Iris pigment epithelial cell (primary cell): Measurements from ENCODE around the gene MINDY1.

Source experiments
- DNase-seq: peaks from one replicate; pipeline ENCODE4 v3.0.0-alpha.2; 2011; ENCODE audit warnings: low read depth

The MINDY1 gene

DNA sequence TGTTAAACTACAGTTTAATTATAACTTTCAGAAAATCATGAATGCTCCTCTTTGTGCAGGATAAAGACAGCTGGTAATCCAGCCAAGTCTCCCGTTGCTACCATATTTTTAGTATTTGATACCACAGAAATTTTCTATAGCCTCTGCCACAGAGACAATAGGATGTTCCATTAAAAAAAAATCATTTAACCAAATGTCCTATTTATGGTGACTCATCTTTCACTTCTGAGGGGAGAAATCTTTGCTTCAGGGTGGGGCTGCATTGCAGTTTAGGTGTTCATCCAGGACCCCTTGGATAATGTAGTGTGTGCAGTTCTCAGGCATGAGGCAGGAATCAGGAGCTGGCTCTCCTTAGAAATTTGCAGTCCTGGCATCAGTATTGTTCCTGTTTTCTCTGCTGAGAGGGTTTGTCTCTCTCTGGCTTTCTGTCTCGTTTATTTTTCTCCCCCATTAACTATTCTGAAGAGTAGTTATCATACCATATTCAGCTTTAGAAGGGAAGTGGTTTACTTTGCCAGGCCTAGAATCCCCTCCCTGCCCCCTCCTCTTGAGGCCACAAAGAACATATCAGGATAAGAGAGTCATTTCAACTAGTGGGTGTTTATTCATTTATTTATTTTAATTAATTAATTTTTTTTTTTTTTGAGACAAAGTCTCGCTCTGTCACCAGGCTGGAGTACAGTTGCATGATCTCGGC lies 4.6 kb upstream of the MINDY1 start:
- DNase-seq = no peak

- DNase-seq = no peak
Observed at GRCh38 chr1:151010346-151010726, 3.6 kb upstream of the MINDY1 start.

DNA sequence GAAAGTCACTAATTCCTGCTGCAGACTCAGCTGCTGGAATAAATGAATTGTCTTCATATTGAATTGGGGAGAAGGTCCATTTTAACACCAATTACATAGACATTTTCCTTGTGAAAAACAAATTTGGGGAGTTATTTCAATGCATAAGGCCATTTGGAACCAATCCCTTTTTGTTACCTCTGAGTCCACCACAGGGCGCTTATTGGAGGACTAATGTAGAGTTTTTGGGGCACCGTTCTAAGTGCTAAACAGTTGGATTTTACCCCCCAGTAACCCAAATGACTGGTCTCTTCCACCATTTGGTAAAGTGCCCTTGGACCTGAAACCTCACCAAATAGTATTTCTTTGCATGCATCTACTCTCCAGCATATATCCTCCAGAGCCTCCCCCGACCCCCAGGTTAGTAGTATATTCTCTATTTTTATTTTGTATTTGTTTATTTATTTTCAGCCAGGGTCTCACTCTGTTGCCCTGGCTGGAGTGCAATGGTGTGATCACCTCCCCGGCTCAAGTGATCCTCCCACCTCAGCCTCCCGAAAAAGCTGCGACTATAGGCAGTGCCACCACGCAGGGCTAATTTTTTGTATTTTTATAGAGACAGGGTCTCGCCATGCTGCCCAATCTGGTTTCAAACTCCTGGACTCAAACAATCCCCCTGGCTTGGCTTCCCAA lies 3.1 kb upstream of the MINDY1 start:
- DNase-seq = no peak

DNA sequence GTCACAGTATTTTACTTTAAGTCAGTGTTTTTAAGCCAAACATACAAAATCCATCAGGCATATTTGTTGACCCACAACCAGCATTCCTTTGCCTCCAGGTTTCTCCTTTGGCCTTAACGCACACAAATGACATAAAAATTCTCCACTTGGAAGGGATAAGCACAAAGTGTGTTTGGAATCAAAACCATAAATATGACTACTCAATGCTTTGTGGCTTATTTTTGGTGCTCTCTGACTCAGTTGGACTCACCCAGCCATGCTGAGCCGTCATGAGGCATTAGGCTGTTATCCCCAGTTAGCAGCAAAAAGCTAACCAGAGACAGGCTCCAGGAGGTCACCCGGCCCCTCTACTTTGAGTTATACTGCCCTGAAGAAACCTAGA lies 2.5 kb upstream of the MINDY1 start:
- DNase-seq = peak; percentile 66

GRCh38 chr1:151008244-151009205 lies 1.8 kb upstream of the MINDY1 start, which contains the start of gene PRUNE1:
Gene PRUNE1 (plus strand): TSS chr1:151008449. CDS start chr1:151008633, 184 bp downstream.
- DNase-seq = peak; percentile 95

DNA sequence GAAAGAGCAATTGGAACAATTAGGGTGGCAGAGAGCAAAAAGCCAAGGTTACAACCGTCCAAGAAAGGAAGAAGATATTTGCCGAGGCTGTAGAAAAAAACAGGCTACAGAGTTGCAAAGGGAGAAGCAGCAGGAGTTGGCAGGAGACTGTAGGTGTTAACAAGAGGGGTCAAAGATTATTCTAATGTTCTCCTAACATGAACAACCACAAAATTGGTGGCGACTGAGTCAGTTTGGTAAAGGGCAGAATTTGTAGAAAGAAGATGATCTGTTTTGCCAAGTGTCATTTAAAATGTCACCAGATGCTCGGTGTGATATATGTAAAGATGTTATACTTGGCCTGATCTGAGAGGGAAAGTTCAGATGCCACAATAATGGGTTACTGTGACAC lies 1.1 kb upstream of the MINDY1 start:
- DNase-seq = no peak

DNA sequence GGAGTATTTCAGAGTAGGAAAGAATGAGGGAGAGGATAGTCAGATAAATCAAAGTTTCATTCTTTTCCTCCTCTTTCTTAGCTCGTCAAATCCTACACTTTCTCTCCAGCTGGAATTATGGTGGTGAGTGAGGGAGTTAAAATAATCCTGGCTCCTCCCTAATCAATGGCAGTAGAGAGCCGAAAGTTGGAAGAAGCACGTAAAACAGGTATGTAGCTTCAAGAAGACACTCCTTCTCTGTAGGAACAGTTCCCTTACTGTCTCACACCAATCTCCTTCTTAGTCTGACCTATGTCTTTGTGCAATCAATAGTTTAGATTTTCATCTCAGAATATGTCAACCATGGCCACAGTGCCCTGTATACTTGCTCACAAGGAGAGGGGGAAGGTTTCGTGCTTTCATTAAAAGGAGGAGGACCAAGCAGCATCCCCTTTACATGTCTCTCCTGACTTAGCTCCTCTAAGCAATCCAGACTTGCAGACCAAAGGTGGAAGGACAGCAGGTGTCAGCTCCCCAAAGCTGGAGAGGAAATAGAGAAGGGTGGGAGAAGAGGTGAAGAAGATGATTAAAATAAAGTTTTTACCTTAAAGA lies 878 bp downstream of the MINDY1 start:
- no peak for DNase-seq

DNA sequence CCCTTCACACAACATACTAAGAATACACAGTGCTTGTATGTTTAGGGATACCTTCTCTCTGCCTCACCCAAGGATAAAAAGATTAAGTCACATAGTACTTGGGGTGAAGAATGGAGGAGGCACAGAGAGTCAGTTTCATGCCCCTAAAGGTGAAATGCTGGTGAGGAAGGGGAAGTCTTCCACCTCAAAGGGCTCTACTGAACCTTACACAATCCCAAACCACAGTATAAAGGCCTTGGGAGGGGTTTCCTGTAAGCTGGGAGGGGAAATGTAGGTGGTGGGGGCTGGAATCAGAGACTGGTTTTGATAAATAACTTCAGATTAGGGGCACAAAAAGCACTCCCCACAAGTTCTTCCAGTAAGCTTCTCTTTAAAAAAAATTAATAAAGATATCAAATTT lies 3.5 kb downstream of the MINDY1 start:
- DNase-seq = no peak

DNA sequence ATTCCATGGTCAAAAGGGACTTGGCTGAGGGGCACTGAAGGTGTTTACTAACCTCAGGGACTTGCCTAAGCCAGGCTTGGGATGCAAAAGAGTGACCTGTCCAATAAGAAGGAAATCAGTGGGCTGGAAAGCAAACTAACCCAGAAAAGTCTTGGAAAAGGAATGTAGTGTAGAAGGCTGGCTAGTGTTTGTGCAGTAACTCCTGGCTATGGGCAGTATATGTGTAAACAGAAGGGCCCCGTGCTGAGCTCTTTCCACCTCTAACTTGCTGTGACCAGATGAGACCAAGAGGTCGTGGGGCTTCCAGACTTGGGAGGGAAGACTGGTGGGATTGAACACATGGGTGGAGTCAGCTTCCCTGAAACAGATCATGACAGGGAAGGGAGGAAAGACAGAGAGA lies 4.1 kb downstream of the MINDY1 start:
- DNase-seq = no peak

GRCh38 chr1:151002051-151002450 lies 4.7 kb downstream of the MINDY1 start:
- no peak for DNase-seq

GRCh38 chr1:151001602-151002001 lies 5.1 kb downstream of the MINDY1 start:
- DNase-seq = no peak

DNA sequence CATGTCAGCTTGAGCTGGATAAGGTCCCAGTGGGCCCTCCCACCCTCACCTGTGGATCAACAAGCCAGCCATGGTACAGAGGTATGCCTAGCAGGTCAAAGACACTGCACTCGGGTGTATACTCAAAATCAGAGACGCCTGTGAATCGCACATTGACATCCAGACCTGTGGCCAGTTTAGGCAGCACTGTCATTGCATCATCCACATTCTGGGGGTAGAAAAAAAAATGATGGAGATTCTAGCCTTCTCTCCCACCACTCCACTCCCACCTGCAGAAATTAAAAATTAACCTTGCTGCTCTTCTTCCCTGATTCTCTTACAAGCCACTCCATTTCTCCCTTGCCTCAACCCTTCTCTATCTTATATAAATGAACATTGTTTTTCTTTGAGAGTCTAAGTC lies 6.3 kb downstream of the MINDY1 start:
- no peak for DNase-seq

DNA sequence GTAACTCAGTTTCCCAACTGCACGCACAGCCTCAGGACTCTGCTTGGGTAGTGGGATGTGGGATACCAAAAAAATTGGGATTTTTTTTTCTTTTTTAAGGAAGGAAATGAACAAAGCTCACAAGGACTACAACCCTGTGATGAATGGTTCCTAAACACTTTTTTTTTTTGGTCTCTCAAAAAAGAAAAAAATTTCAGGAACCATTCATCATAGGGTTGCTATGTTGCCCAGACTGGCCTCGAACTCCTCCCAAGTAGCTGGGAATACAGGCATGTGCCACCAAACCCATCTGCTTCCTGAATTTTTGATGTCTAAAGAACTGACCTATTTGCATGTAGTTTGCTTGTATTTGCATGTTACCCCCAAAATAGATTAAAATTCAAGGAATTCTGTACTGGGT lies 6.8 kb downstream of the MINDY1 start:
- no peak for DNase-seq

GRCh38 chr1:150999051-150999674 lies 7.5 kb downstream of the MINDY1 start:
- peak; percentile 89 for DNase-seq

DNA sequence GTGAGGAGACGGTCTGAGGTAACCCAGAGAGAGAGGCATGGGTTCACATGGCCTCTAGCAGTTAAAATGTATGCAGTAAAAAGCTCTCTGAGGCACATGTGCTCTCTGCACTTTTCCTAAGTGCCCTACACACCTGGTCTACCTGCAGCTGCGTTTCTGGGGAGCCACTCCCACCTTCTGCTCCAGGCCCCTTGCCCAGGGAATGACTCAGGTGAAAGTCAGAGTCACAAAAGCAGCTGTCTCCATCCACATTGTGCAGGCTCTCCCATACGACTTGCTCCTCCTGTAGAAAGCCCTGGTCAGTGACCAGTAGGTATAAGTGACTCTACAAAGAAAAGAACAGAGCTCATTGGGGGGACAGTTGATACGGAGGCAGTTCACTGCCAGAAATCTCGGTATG lies 8.8 kb downstream of the MINDY1 start:
- no peak for DNase-seq

DNA sequence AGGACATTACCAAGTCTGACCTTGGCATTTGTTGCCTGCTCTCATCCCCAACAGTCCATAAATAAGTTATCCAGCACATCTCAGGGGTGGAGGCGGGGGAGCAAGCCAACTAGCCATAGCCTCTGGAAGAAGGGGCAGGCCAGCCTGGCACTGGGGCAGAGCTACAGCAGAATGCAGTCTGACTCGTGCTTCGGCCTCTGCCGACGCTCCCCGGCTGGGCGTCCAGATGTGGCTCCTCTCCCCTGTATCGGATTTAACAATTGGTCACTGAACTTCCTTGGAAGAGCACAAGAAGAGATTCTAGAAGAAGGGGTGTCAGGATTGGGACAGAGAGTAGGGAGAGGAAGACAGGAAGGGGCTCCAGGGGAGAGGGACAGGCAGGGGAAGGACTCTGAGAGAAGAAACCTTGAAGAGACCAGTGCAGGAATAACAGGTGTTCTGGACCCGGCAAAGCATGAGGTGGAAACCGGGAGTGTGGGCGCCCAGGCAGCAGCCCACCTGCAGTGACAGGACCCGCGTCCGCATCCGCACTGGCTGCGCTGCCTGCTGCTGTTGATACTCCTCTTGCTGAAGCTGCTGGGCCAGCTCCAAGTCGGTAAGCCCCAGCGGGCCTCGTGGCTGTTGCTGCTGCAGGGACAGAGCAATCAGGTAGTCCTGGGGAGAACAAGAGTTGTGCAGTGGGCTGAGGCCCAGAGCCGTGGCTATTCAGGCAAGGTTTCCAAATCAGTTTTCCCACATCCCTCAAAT lies 9.4 kb downstream of the MINDY1 start:
- DNase-seq = no peak

- peak; percentile 56 for DNase-seq
Observed at GRCh38 chr1:150995896-150996295, 10.8 kb downstream of the MINDY1 start.

- no peak for DNase-seq
Observed at GRCh38 chr1:150995460-150995859, 11.2 kb downstream of the MINDY1 start.

- DNase-seq = no peak
Observed at GRCh38 chr1:150994248-150994647, 12.5 kb downstream of the MINDY1 start.

DNA sequence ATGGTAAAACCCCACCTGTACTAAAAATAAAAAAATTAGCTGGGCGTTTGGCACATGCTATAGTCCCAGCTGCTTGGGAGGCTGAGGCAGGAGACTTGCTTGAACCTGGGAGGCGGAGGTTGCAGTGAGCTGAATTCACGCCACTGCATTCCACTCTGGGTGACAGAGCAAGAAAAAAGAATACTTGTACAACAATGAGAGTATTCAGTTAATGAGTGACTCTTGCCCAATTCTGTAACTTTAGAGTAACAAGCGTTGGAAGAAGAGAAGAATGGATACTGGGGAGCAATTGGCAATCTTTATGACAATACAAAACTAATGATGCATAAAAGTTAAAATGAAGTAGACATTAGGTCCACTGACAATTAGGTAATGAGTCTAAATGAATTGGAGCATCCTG lies 14.1 kb downstream of the MINDY1 start:
- DNase-seq = no peak

GRCh38 chr1:150987924-150988323 lies 18.8 kb downstream of the MINDY1 start:
- no peak for DNase-seq
